ENCODE data around the gene POLR2C. TPM values are rescaled to one million over a fixed set of nuclear protein-coding genes. Genes with fewer than 3 reads are reported as not detected.

POLR2C gene
- total RNA-seq, 2 donors from 2014 or later = 110 to 130 TPM

DNA sequence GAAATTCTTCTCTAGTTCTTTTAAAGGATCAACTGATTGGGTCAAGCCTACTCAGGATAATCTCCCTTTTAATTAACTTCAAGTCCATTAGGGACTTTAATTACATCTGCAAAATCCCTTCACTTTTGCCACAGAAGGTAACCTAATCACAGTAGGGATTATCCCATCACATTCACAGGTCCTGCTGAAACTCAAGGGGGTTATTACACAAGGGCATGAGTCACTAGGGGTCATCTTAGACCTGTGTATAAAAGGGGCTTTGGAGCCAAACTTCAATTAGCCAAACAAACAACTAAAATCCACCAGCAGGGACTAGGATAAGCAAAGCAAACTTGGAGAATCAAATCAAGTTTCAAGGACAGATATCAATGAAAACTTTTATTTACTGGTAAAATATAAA, 34.7 kb upstream of the POLR2C start:
- TF ChIP-seq CTCF (IDR thresholded peaks at IDR 0.05) = no peak

GRCh38 chr16:57430955-57431354, 31.5 kb upstream of the POLR2C start:
- no peak for TF ChIP-seq CTCF (IDR thresholded peaks at IDR 0.05)

More for the DNA sequence above, 34.7 kb upstream of the POLR2C start:
- DNase-seq (ENCODE audit: low spot score) (no peak), ATAC-seq (ENCODE audit: insufficient number of reproducible peaks, low FRiP score, low read depth) (no peak)
- H3K36me3 ChIP-seq = peaks cover 35% of the 10 kb centered on the region
- H3K27me3 ChIP-seq (replicated peaks; ENCODE audit: insufficient read depth) = no peaks in the 10 kb centered on the region
- no peaks in the 10 kb centered on the region for H3K9me3 ChIP-seq
- H3K4me3 ChIP-seq = no peak overlapping the region
- H3K4me1 ChIP-seq (ENCODE audit: control insufficient read depth in 1 of 2, low read depth in 2 of 2) = peaks cover 0 to 2% of the 10 kb centered on the region in 2 donors
- no peak overlapping the region for H3K27ac ChIP-seq

GRCh38 chr16:57432505-57432904, 30.0 kb upstream of the POLR2C start:
- ATAC-seq (ENCODE audit: insufficient number of reproducible peaks, low FRiP score, low read depth) (no peak), DNase-seq (ENCODE audit: low spot score) (no peak)
- Histone ChIP-seq H3K27me3 (replicated peaks; ENCODE audit: insufficient read depth) (no peaks in the 10 kb centered on the region), H3K36me3 (peaks cover 65% of the 10 kb centered on the region), H3K9me3 (no peaks in the 10 kb centered on the region), H3K4me1 (ENCODE audit: control insufficient read depth in 1 of 2, low read depth in 2 of 2) (no peaks in the 10 kb centered on the region), H3K4me3 (no peak overlapping the region), H3K27ac (no peak overlapping the region)
- no peak for TF ChIP-seq CTCF (IDR thresholded peaks at IDR 0.05)

More at GRCh38 chr16:57430955-57431354, 31.5 kb upstream of the POLR2C start:
- Histone ChIP-seq H3K4me1 (ENCODE audit: control insufficient read depth in 1 of 2, low read depth in 2 of 2) (no peaks in the 10 kb centered on the region), H3K9me3 (no peaks in the 10 kb centered on the region), H3K27ac (no peak overlapping the region), H3K27me3 (replicated peaks; ENCODE audit: insufficient read depth) (no peaks in the 10 kb centered on the region), H3K36me3 (peaks cover 58% of the 10 kb centered on the region), H3K4me3 (no peak overlapping the region)
- DNase-seq (ENCODE audit: low spot score) (no peak), ATAC-seq (ENCODE audit: insufficient number of reproducible peaks, low FRiP score, low read depth) (no peak)

DNA sequence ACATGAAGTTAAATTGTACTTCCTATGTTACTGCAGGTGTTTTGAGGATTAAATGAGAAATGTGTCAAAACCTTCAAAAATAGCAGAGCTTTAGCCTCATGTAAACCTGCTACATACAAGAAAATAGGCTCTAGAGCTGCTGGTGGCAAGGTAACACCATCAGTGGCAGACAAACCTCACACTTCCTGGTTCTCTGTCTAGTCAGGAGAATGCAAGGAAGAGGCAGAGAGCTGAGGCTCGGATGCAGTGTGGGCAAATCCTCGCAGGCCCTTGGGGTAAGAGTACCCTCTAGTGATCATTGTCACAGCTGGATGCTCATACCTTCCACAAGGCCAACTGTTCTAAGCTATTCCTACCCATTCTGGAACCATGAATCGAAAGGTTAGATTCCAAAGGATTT, 29.5 kb upstream of the POLR2C start:
- H3K9me3 ChIP-seq = no peaks in the 10 kb centered on the region
- H3K36me3 ChIP-seq = peaks cover 65% of the 10 kb centered on the region
- no peak overlapping the region for H3K27ac ChIP-seq
- DNase-seq (ENCODE audit: low spot score) (no peak), ATAC-seq (ENCODE audit: insufficient number of reproducible peaks, low FRiP score, low read depth) (no peak)
- no peaks in the 10 kb centered on the region for H3K4me1 ChIP-seq (ENCODE audit: control insufficient read depth in 1 of 2, low read depth in 2 of 2)
- no peaks in the 10 kb centered on the region for H3K27me3 ChIP-seq (replicated peaks; ENCODE audit: insufficient read depth)
- H3K4me3 ChIP-seq = no peak overlapping the region
- TF ChIP-seq CTCF (IDR thresholded peaks at IDR 0.05) = no peak

GRCh38 chr16:57434003-57434402, 28.5 kb upstream of the POLR2C start:
- Histone ChIP-seq H3K27ac (no peak overlapping the region), H3K36me3 (peaks cover 60% of the 10 kb centered on the region), H3K9me3 (no peaks in the 10 kb centered on the region), H3K27me3 (replicated peaks; ENCODE audit: insufficient read depth) (no peaks in the 10 kb centered on the region), H3K4me3 (no peak overlapping the region), H3K4me1 (ENCODE audit: control insufficient read depth in 1 of 2, low read depth in 2 of 2) (no peaks in the 10 kb centered on the region)
- DNase-seq (ENCODE audit: low spot score) = no peak
- TF ChIP-seq CTCF (IDR thresholded peaks at IDR 0.05) = no peak
- ATAC-seq (ENCODE audit: insufficient number of reproducible peaks, low FRiP score, low read depth) = no peak
